Neutrophil (primary cell): ENCODE results near the gene INTS6.

Source experiments
- H3K27ac ChIP-seq: fragments of 200-600 bp; sonication (generic); 2 replicates; pipeline ENCODE4 v1.5.1; 2016; ENCODE audit warnings: mild to moderate bottlenecking, moderate library complexity
- H3K27me3 ChIP-seq: fragments of 200-600 bp; sonication (generic); 2 replicates; pipeline ENCODE4 v1.6.0; 2016; ENCODE audit warnings: mild to moderate bottlenecking
- H3K36me3 ChIP-seq: fragments of 200-600 bp; sonication (generic); 2 replicates; pipeline ENCODE4 v1.5.1; 2017
- H3K4me1 ChIP-seq, 2 experiments: fragments of 200-600 bp in 1 of 2; sonication (generic) in 1 of 2; 1 replicate in 1 of 2; 2 replicates in 1 of 2; pipeline versions ENCODE4 v1.5.1 to v1.6.1; 2013 to 2016; ENCODE audit warnings: low read depth in 1 of 2, low read length in 1 of 2, mild to moderate bottlenecking in 1 of 2, moderate library complexity in 1 of 2; ENCODE audit not compliant: control insufficient read depth in 1 of 2, insufficient read depth in 1 of 2
- H3K4me3 ChIP-seq, 2 experiments: fragments of 200-600 bp in 1 of 2; sonication (generic) in 1 of 2; 1 replicate in 1 of 2; 2 replicates in 1 of 2; pipeline ENCODE4 v1.5.1; 2013 to 2016; ENCODE audit warnings: low read depth in 1 of 2, low read length in 1 of 2, mild to moderate bottlenecking in 1 of 2, moderate library complexity in 1 of 2
- H3K9me3 ChIP-seq: fragments of 200-600 bp; sonication (generic); 2 replicates; pipeline ENCODE4 v1.5.1; 2016
- CTCF ChIP-seq: fragments of 200-600 bp; sonication (generic); IDR thresholded peaks from 2 replicates; pipeline ENCODE4 v1.5.1; 2016; ENCODE audit warnings: antibody characterized with exemption

The INTS6 gene

GRCh38 chr13:51339354-51339753 lies 113.5 kb downstream of the INTS6 start, which contains the start of gene SERPINE3:
Gene SERPINE3, plus strand, starts transcription at chr13:51339691. Its CDS starts 1,401 bp downstream, at chr13:51341092.
- Histone ChIP-seq H3K4me1 (no peaks in the 10 kb centered on the region), H3K4me3 (no peak within 1 kb of the TSS), H3K27me3 (no peaks in the 10 kb centered on the region), H3K9me3 (no peaks in the 10 kb centered on the region), H3K36me3 (no peaks in the 10 kb centered on the region), H3K27ac (no peak within 1 kb of the TSS)
- TF ChIP-seq CTCF: no peak

DNA sequence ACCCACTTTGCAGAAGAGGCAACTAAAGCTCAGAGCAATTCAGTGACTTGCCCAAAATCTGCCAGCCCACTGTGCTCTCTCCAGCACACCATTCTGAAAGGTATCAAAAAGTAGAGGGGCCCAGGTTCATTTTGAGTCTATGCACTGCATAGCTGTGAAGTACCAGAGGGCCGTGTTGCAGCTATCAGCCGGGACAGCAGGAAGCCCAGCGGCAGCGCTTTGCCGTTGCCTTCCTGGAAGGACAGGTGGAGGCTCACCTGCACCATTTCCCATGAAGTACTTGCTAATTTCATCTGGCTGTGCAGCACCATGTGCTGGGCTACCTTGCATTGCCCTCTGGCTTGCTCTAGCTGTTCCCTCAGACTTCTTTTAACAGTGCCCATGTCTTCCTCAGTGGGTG lies 116.1 kb downstream of the INTS6 start:
- Histone ChIP-seq H3K4me1 (no peaks in the 10 kb centered on the region), H3K27ac (no peak overlapping the region), H3K27me3 (no peaks in the 10 kb centered on the region), H3K36me3 (no peaks in the 10 kb centered on the region), H3K9me3 (no peaks in the 10 kb centered on the region), H3K4me3 (no peak overlapping the region)
- no peak for TF ChIP-seq CTCF

- Histone ChIP-seq H3K4me3 (no peak overlapping the region), H3K27ac (no peak overlapping the region), H3K4me1 (no peaks in the 10 kb centered on the region), H3K27me3 (no peaks in the 10 kb centered on the region), H3K36me3 (no peaks in the 10 kb centered on the region), H3K9me3 (no peaks in the 10 kb centered on the region)
- TF ChIP-seq CTCF: no peak
Observed at GRCh38 chr13:51333826-51334225, 119.0 kb downstream of the INTS6 start.

DNA sequence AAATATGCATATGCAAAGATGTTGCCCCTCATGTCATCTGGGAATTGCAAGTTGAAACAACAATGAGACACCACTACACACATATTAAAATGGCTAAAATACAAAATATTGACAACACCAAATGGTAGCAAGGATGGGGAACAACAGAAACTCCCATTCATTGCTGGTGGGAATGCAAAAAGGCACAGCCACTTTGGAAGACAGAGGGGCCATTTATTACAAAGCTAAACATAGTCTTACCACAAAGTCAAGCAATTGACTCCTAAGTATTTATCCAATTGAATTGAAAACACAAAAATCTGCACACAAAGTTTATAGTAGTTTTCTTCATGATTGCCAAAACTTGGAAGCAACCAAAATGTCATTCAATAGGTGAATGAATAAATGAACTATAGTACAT lies 119.4 kb downstream of the INTS6 start:
- no peak for TF ChIP-seq CTCF
- H3K4me3 ChIP-seq: no peak overlapping the region
- no peaks in the 10 kb centered on the region for H3K36me3 ChIP-seq
- no peaks in the 10 kb centered on the region for H3K9me3 ChIP-seq
- H3K27me3 ChIP-seq: no peaks in the 10 kb centered on the region
- H3K27ac ChIP-seq: no peak overlapping the region
- H3K4me1 ChIP-seq: no peaks in the 10 kb centered on the region

- no peak for TF ChIP-seq CTCF
- H3K4me3 ChIP-seq: no peak overlapping the region
- no peaks in the 10 kb centered on the region for H3K9me3 ChIP-seq
- H3K4me1 ChIP-seq: no peaks in the 10 kb centered on the region
- no peaks in the 10 kb centered on the region for H3K27me3 ChIP-seq
- H3K27ac ChIP-seq: no peak overlapping the region
- H3K36me3 ChIP-seq: no peaks in the 10 kb centered on the region
Observed at GRCh38 chr13:51332566-51333361, 120.1 kb downstream of the INTS6 start.
